B cell (primary cell): ENCODE measurements around the gene FANCC. TPM values are rescaled to one million over a fixed set of nuclear protein-coding genes. Genes with fewer than 3 reads are reported as not detected.

Source experiments
- ATAC-seq: fragments of 200-7000 bp; cut with Tn5 transposase; one replicate; pipeline ENCODE4 v1.10.0; 2021; ENCODE audit warnings: low read depth, mild to moderate bottlenecking, moderate number of reproducible peaks, moderate library complexity
- CTCF ChIA-PET: fragments of 350-600 bp; sonication (Branson Sonifier 250); formaldehyde crosslinking; loops from one replicate; lab custom pipeline; 2021; ENCODE audit warnings: antibody characterized with exemption, inconsistent platforms; lab: Charles Lee
- POLR2A ChIA-PET: fragments of 350-600 bp; sonication (Branson Sonifier 250); formaldehyde crosslinking; loops from one replicate; lab custom pipeline; 2021; ENCODE audit warnings: antibody characterized with exemption; lab: Charles Lee
- DNase-seq: peaks from one replicate; pipeline ENCODE4 v3.0.0; 2013
- H2AFZ ChIP-seq: 2 replicates; pipeline ENCODE4 v1.6.1; 2012; ENCODE audit warnings: mild to moderate bottlenecking, low read depth, low read length; ENCODE audit not compliant: insufficient read depth, poor library complexity, severe bottlenecking
- H3K27ac ChIP-seq, 2 donors: 1 replicate in 1 of 2; 2 replicates in 1 of 2; pipeline ENCODE4 v1.5.1; 2012 to 2013; ENCODE audit warnings: low read length in 2 of 2, mild to moderate bottlenecking in 2 of 2, moderate library complexity in 1 of 2
- H3K27me3 ChIP-seq, 4 experiments: fragments of 200-600 bp in 1 of 4; sonication (generic) in 1 of 4; replicated peaks in 1 of 4; 1 replicate in 2 of 4; 2 replicates in 2 of 4; pipeline versions ENCODE4 v1.6.1 to v1.7.0; 2013 to 2016; ENCODE audit warnings: low read length in 3 of 4, mild to moderate bottlenecking in 2 of 4, mixed read lengths in 1 of 4, moderate library complexity in 1 of 4; ENCODE audit not compliant: insufficient read depth in 4 of 4, control insufficient read depth in 3 of 4; ENCODE audit errors: control extremely low read depth in 1 of 4
- H3K36me3 ChIP-seq, 2 experiments: replicated peaks in 1 of 2; 1 replicate in 1 of 2; 2 replicates in 1 of 2; pipeline versions ENCODE4 v1.6.1 to v1.7.1; 2013; ENCODE audit warnings: low read length in 1 of 2; ENCODE audit not compliant: insufficient read depth in 2 of 2, control insufficient read depth in 1 of 2; ENCODE audit errors: control extremely low read depth in 1 of 2, extremely low read depth in 1 of 2
- H3K4me1 ChIP-seq, 2 donors: fragments of 200-600 bp in 1 of 2; sonication (generic) in 1 of 2; 1 replicate in 1 of 2; 2 replicates in 1 of 2; pipeline versions ENCODE4 v1.5.1 to v1.6.1; 2013 to 2017; ENCODE audit warnings: low read length in 2 of 2; ENCODE audit not compliant: control insufficient read depth in 2 of 2, insufficient read depth in 2 of 2
- H3K4me2 ChIP-seq: replicated peaks from 2 replicates; pipeline ENCODE3; 2012; ENCODE audit warnings: mild to moderate bottlenecking, low read depth, low read length; ENCODE audit not compliant: poor library complexity, severe bottlenecking
- H3K4me3 ChIP-seq, 5 experiments: fragments of 200-600 bp in 1 of 5; sonication (generic) in 1 of 5; 1 replicate in 3 of 5; 2 replicates in 2 of 5; pipeline versions ENCODE4 v1.5.1 to v1.7.0; 2011 to 2016; ENCODE audit warnings: low read length in 4 of 5, mild to moderate bottlenecking in 4 of 5, low read depth in 2 of 5, control low read depth in 1 of 5, moderate library complexity in 1 of 5; ENCODE audit not compliant: insufficient read depth in 1 of 5; ENCODE audit errors: control extremely low read depth in 1 of 5, extremely low read depth in 1 of 5
- H3K79me2 ChIP-seq: fragments of 200-600 bp; sonication (generic); one replicate; pipeline ENCODE4 v1.6.0; 2016; ENCODE audit warnings: low read length; ENCODE audit not compliant: control insufficient read depth, insufficient read depth
- H3K9ac ChIP-seq: fragments of 200-600 bp; sonication (generic); 2 replicates; pipeline ENCODE4 v1.6.1; 2017; ENCODE audit warnings: mild to moderate bottlenecking, low read length, moderate library complexity
- H3K9me3 ChIP-seq, 3 donors: one replicate each; pipeline versions ENCODE4 v1.6.1 to v1.7.1; 2013; ENCODE audit warnings: low read length in 2 of 3; ENCODE audit not compliant: control insufficient read depth in 2 of 3, insufficient read depth in 1 of 3; ENCODE audit errors: control extremely low read depth in 1 of 3
- H4K20me1 ChIP-seq: 2 replicates; pipeline ENCODE4 v1.6.0; 2012; ENCODE audit warnings: mild to moderate bottlenecking, low read length; ENCODE audit not compliant: insufficient read depth, control insufficient read depth, poor library complexity, severe bottlenecking
- H3K27ac Mint-ChIP-seq: one replicate; pipeline ENCODE4 v1.8.0; 2021; ENCODE audit warnings: mixed read lengths
- H3K27me3 Mint-ChIP-seq: one replicate; pipeline ENCODE4 v1.8.0; 2021; ENCODE audit warnings: mixed read lengths
- H3K4me1 Mint-ChIP-seq: one replicate; pipeline ENCODE4 v1.8.0; 2021; ENCODE audit warnings: mixed read lengths
- H3K4me3 Mint-ChIP-seq: one replicate; pipeline ENCODE4 v1.8.0; 2021; ENCODE audit warnings: mixed read lengths
- H3K9me3 Mint-ChIP-seq: one replicate; pipeline ENCODE4 v1.8.0; 2022; ENCODE audit warnings: mixed read lengths; ENCODE audit not compliant: insufficient read depth
- EZH2 ChIP-seq: IDR thresholded peaks from 2 replicates; pipeline ENCODE4 v1.6.1; 2012; ENCODE audit warnings: borderline replicate concordance, low read depth, mild to moderate bottlenecking, moderate library complexity, low read length; ENCODE audit not compliant: insufficient read depth, poor library complexity, severe bottlenecking
- WGBS: methylation state at CpG from one replicate; pipeline ENCODE4 v1.1.5; 2013; ENCODE audit warnings: missing lambda C conversion rate; ENCODE audit not compliant: insufficient coverage; 5-methylcytosine and 5-hydroxymethylcytosine counted together
- intact Hi-C: fragments of 100-400 bp; cut with micrococcal nuclease; formaldehyde crosslinking; loops from one replicate; pipeline ENCODE4 v1.10.0; 2022
- polyA plus RNA-seq: library from polyadenylated mRNA; depleted of rRNA; stranded (reverse); fragments of >200 nt; gene quantifications from 2 replicates; pipeline ENCODE4 v1.2.3, GENCODE V29; 2012
- total RNA-seq, 2 donors: library from RNA; stranded (reverse); fragments of 120-200 nt in 1 of 2; gene quantifications; 1 replicate in 1 of 2; 2 replicates in 1 of 2; pipeline versions ENCODE4 v1.2.3 to v1.2.4, GENCODE V29; 2013 to 2022
- TF ChIP-seq, protein P1 (sequence below): fragments of 200-600 bp; IDR thresholded peaks from one replicate; pipeline ENCODE4 v1.8.0; 2022; ENCODE audit warnings: antibody characterized with exemption, mild to moderate bottlenecking

Gene FANCC
- total and polyA plus RNA-seq, 2 donors (not counting 1 experiment from before 2014, with no cell fraction given) = 1.8 to 11.1 TPM

GRCh38 chr9:95139126-95139525, 178.4 kb downstream of the FANCC start:
- intact Hi-C loops = no loop called here
- Mint-ChIP-seq H3K4me3 (no peak overlapping the region), H3K27me3 (no peaks in the 10 kb centered on the region), H3K9me3 (no peaks in the 10 kb centered on the region), H3K27ac (no peak overlapping the region), H3K4me1 (no peaks in the 10 kb centered on the region)
- Histone ChIP-seq H3K9ac (no peak overlapping the region), H4K20me1 (no peaks in the 10 kb centered on the region), H2AFZ (no peak overlapping the region), H3K4me1 (no peaks in the 10 kb centered on the region), H3K27me3 (no peaks in the 10 kb centered on the region), H3K9me3 (peaks cover 0 to 2% (median 0%) of the 10 kb centered on the region in 3 donors), H3K27ac (no peak overlapping the region), H3K79me2 (no peaks in the 10 kb centered on the region), H3K4me3 (no peak overlapping the region), H3K36me3 (no peaks in the 10 kb centered on the region), H3K4me2 (no peak overlapping the region)
- WGBS = 77% methylated on average over 5 of the region's 10 CpGs
- ATAC-seq = no peak
- no peak for DNase-seq
- CTCF ChIA-PET = interaction anchor here (1.1 kb wide), 1 partner anchor 11 kb away, joined by 3 read pairs; no protein-coding TSS in a partner anchor
- TF ChIP-seq, protein P1, sequence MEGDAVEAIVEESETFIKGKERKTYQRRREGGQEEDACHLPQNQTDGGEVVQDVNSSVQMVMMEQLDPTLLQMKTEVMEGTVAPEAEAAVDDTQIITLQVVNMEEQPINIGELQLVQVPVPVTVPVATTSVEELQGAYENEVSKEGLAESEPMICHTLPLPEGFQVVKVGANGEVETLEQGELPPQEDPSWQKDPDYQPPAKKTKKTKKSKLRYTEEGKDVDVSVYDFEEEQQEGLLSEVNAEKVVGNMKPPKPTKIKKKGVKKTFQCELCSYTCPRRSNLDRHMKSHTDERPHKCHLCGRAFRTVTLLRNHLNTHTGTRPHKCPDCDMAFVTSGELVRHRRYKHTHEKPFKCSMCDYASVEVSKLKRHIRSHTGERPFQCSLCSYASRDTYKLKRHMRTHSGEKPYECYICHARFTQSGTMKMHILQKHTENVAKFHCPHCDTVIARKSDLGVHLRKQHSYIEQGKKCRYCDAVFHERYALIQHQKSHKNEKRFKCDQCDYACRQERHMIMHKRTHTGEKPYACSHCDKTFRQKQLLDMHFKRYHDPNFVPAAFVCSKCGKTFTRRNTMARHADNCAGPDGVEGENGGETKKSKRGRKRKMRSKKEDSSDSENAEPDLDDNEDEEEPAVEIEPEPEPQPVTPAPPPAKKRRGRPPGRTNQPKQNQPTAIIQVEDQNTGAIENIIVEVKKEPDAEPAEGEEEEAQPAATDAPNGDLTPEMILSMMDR = no peak
- no peak for TF ChIP-seq EZH2
- POLR2A ChIA-PET = no interaction called here

- H3K9me3 Mint-ChIP-seq = no peaks in the 10 kb centered on the region
- Histone ChIP-seq H3K4me2 (no peak overlapping the region), H3K4me3 (no peak overlapping the region), H3K27ac (no peak overlapping the region), H3K27me3 (no peaks in the 10 kb centered on the region), H3K9me3 (peaks cover 0 to 2% (median 0%) of the 10 kb centered on the region in 3 donors), H3K79me2 (no peaks in the 10 kb centered on the region), H3K36me3 (no peaks in the 10 kb centered on the region), H3K9ac (no peak overlapping the region), H3K4me1 (no peaks in the 10 kb centered on the region), H4K20me1 (no peaks in the 10 kb centered on the region), H2AFZ (no peak overlapping the region)
- no peak overlapping the region for H3K4me3 Mint-ChIP-seq
- no peaks in the 10 kb centered on the region for H3K27me3 Mint-ChIP-seq
- no peak overlapping the region for H3K27ac Mint-ChIP-seq
- DNase-seq (no peak), ATAC-seq (no peak)
- 100% methylated on average over 5 of the region's 10 CpGs for WGBS
- CTCF ChIA-PET = interaction anchor here (1.1 kb wide), 1 partner anchor 11 kb away, joined by 3 read pairs; no protein-coding TSS in a partner anchor
- intact Hi-C loops = no loop called here
- H3K4me1 Mint-ChIP-seq = no peaks in the 10 kb centered on the region
- TF ChIP-seq EZH2 = no peak
- TF ChIP-seq, protein P1 = no peak
- POLR2A ChIA-PET = no interaction called here
Observed at GRCh38 chr9:95138474-95138873, 179.0 kb downstream of the FANCC start.
